HG02798 (cell line): Measurements from ENCODE around the gene CLEC10A.

ENCODE experiments used
- ATAC-seq: cut with Tn5 transposase; IDR thresholded peaks from one replicate; pipeline ENCODE4 v1.9.1; 2021; ENCODE audit warnings: mild to moderate bottlenecking; ENCODE audit not compliant: unreplicated experiment, poor library complexity

CLEC10A gene

DNA sequence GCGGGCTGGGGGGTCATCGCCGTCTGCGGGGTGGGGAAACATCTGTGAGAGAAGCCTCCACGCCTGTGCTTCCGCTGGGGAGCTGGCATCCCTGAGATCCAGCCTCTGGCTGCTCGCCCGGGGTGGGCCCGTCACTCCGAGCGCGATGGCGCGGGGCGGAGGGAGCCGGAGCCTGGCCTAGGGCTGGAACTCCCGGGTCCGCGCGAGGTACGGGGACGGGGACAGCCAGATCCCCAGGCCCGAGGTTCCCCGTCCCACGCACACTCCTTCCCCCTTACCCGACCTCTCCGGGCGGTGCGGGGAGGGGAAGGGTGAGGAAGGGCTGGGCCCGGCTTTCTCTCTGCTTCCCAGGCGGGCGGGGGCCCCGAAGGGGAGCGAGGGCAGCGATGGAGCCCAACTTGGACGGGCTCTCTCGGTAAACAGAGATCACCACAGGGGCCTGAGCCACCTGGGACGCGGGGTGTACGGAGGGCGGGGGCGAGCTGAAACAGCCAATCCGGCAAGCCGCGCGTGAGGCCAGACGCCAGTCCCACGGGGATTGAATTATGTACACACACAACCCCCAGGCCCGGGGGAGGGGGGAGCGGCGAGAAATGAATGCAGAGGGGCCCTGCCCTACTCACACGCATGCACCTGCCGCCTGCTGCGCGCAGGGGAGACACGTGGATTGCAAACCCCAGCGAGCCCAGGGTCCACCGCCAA is 36.4 kb downstream of the CLEC10A start, which contains the start of gene SLC16A11:
SLC16A11 (minus strand) TSS at position 596 of the 702 bp plus-strand sequence; CDS start at position 17, 579 bp downstream.
- no peak for ATAC-seq

DNA sequence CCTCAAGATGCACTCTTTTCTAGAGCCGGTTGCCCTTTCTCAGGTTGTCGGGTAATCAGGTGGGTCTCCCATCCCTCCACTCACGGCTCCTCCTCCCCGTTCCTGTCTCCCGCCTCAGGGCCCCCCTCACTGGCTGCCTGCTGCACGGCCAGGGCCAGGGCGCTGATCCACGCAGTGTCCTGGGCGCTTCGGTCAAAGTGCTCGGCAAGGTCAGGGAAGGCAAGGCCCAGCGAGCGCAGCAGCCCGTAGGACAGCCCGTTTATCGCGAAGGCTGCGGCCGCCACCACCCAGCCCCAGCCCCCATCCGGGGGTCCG is 36.9 kb downstream of the CLEC10A start:
- ATAC-seq: no peak

DNA sequence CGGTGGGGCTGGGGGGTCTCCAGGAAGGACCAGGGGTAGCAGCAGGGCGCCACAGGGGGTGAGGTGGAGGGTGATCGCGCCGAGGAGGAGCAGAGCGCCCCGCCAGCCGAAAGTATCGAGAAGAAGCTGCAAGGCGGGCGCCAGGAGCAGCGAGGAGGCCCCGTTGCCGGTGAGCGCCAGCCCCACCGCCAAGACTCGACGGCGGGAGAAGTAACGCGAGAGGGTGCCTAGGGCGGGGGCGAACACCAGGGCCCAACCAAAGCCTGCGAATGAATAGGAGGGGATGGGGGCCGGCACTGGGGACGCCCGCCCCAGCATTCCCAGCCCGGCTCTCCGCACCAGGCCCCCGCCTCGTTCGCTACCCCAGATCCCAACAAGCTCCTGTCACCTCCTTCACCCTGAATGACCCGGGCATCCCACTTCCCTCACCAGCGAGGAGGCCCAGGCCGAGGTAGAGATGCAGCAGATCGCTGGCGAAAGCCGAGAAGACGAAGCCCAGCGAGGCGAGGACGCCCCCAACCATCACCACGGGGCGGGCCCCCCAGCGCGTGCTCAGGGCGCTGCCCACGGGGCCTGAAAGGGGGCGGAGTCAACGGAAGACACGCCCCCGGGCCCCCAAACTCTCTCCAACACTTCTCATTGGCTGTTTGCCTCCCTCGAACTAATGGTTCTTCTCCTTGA is 37.4 kb downstream of the CLEC10A start:
- no peak for ATAC-seq

DNA sequence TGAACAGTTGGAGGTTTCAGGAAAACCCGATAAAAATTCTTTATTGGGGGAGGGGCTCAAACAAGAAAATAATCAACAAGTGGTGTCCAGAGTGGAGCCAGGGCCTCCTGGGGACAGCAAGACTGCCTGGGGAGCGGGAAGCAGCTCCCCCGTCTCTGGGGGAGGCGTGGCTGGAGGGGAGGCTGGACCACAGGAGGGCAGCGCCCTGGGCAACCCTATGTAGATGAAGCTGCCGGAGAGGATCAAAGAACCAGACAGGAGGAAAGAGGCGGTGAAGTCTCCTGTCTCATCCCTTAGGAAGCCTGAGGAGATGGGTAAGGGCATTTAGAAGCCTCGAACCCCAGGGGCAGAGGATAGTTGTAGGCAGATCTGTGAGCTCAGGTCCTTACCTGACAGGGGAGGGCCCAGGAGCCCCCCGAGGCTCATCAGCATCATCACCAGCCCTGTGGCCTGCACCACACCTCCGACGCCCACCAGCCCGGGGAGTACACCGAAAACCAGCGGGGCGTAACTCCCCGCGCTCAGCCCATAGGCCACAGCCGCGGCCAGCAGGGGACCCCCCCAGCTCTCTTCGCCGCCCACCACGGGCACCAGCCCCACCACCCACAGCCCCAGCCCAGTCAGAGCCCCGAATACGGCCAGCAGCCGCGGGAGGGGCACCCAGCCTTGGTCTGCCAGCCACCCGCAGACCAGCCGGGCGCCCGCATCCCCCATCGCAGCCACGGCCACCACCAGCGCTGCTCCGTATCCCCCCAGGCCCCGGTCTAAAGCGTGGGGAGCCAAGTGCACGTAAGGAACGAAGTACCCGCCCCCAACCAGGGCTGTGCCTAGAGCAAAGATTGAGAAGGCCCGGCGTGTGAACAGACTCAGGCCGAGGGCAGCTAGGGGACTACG is 38.2 kb downstream of the CLEC10A start:
- ATAC-seq: no peak

DNA sequence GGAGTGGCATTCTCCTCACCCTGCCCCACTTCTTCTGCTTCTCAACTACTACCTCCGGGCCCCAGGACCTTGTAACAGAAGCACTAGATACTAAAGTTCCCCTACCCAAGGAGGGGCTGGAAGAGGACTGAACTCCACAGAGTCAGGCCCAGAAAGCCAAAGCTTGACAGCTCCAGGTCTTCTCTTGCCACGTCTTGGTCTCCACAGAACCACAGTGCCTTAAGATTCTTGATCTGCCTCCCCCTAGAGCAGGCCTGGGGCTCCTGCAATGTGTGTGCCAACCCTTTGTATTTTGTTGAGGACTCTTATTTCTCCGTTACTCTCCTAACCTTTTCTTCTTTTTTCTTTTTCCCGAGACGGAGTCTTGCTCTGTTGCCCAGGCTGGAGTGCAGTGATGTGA is 40.2 kb downstream of the CLEC10A start:
- no peak for ATAC-seq

DNA sequence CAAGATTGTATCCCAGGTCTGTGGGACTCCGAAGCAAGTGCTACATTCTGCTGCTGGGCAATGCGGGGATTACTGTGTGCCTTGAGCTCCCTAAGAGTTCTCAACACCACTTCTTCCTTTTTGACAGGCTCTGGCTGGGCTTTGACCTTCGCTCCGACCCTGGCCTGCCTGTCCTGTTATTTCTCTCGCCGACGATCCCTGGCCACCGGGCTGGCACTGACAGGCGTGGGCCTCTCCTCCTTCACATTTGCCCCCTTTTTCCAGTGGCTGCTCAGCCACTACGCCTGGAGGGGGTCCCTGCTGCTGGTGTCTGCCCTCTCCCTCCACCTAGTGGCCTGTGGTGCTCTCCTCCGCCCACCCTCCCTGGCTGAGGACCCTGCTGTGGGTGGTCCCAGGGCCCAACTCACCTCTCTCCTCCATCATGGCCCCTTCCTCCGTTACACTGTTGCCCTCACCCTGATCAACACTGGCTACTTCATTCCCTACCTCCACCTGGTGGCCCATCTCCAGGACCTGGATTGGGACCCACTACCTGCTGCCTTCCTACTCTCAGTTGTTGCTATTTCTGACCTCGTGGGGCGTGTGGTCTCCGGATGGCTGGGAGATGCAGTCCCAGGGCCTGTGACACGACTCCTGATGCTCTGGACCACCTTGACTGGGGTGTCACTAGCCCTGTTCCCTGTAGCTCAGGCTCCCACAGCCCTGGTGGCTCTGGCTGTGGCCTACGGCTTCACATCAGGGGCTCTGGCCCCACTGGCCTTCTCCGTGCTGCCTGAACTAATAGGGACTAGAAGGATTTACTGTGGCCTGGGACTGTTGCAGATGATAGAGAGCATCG is 41.8 kb downstream of the CLEC10A start:
- ATAC-seq: no peak

DNA sequence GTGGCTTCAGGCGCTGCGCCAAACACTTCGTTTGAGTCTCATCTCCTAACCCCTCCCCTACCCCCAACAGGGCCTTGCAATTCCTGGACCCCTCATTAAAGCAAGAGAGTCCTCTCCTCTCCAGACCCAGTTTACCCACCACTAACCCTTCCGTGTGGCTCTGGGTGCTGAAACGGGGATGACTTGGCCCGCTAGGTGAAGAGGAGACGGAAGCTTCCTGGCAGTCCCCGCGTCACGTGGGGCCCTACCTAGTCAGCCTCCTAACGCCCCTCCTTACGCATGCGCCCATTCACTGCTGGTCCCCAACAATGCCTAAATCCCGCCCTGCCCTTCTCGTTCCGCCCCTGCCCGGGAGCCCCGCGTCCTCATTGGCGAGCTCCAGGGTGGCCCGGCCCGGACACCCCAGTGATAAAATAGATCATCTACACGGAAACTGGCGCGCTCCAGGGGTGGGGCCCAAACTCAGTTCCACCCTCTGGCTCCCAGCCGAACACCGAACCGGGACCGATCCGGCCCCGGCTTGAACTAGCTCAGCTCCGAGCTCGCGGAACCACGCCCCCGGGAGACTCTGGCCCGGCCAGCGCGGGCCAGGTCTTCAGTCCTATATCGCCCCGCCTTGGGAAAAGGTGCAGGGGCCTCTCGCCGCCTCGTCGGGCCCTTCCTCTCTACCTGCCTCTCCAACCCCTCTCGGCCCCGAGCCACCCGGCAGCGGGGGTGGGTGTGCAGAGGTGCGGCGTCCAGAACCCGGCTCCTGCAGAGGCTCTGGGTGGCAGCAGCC is 44.3 kb downstream of the CLEC10A start, which contains the start of gene SLC16A13:
SLC16A13 (plus strand) TSS at position 425 of the 778 bp plus-strand sequence. CDS start 368 bp downstream, outside the sequence.
- peak; percentile 96 for ATAC-seq

DNA sequence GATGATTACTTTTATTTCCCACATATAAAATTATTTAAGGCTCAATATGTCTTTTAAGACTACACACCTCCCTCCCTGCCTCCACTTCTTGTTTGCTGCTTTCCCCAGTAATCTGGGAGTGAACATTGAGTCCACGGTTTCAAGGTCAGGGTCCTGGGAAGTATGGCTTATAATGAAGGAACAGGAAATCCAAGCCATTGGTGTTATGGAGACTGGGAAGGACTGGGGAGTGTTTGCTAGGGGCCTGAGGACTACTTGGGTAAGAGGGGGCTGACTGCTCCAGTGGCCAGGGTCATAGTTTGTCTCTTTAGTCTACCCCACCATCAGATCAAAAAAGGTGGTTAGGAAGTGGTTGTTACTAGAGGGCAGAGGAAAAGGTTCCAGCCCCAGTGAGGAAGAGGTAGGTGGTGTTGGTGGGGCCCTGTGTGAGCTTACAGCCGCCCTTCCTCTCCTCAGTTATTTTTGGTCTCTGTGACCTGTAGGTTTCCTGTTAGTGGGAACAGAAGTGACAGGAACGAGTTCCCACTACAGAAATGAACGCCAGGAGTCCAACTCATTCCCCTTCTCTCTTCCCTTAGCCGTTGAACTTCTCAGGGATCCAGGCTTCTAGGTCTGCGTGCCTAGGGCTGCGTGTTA is 45.0 kb downstream of the CLEC10A start:
- ATAC-seq: no peak

DNA sequence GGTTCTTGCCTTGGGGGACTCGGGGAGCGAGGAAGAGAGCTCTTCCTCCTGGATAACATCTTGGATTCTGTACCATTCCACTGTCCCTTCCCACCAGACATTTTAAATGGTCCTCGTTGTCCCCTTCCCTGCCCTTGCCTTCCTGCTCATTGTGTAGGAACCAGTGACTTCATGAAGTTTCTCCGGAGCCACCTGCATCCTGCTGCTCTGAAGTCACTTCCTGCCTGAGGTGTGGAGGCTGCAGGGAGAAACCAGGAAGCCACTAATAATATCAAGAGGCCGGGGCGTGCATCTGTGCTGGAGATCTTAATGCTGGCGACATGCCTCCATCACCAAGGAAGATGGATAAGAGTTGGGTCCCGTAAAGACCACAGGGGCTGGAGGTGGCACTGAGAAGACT is 50.4 kb downstream of the CLEC10A start:
- no peak for ATAC-seq

DNA sequence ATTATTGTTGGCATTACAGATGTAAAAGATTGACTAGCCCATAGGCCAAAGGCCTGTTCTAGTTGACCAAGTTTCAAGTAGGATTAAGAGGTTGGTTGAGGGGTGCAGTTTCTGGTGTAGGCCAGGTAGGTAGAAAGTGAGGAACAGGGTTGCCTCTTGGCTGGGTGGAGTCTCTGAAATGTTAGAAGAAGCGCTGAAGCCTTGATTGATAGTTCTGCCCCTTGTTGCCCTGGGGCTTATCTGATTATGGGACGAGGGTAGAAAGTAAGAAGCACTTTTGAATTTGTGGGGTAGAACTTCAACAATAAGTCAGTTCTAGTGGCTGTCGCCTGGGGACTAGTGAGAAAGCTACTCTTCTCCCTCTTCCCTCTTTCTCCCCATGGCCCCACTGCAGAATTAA is 51.0 kb downstream of the CLEC10A start:
- ATAC-seq: no peak

DNA sequence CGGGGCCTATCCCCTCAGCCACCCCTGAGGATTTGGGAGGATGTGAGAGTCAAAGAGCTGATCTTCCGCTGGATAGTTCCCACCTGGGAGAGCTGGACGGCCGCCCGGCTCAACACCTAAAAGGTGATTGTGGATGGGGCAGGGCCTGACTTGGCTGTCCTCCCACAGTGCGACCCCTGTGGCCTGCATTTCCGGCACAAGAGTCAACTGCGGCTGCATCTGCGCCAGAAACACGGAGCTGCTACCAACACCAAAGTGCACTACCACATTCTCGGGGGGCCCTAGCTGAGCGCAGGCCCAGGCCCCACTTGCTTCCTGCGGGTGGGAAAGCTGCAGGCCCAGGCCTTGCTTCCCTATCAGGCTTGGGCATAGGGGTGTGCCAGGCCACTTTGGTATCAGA is 52.7 kb downstream of the CLEC10A start:
- no peak for ATAC-seq

DNA sequence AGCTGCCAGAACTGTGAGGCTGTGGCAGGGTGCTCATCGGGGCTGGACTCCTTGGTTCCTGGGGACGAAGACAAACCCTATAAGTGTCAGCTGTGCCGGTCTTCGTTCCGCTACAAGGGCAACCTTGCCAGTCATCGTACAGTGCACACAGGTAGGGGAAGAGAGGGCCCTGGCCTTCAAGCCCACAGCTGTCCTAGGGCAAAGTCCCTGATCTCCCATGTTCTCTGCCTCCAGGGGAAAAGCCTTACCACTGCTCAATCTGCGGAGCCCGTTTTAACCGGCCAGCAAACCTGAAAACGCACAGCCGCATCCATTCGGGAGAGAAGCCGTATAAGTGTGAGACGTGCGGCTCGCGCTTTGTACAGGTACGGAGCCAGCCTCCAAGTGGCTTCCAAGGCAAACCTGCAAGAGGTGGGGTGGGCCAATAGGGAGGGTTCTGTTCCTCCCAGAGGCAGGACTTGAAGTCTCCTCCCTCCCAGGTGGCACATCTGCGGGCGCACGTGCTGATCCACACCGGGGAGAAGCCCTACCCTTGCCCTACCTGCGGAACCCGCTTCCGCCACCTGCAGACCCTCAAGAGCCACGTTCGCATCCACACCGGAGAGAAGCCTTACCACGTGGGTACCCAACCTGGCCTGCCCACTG is 53.5 kb downstream of the CLEC10A start:
- ATAC-seq: no peak

DNA sequence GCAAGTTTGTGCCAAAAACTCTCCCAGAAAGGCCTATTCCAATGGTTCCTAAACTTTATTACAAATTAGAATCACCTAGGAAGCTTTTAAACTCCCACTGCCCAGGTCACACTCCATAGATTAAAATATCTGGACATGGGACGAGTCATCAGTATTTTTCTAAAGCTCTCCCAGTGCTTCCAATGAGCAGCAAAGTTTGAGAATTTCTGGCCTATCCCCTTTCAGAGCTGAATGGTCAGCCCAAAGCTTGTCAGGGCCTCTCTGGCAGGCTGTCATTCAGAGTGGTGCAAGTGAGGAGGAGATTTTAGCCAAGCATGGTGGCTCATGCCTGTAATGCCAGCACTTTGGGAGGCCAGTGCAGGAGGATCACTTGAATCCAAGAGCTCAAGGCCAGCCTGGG is 54.8 kb downstream of the CLEC10A start:
- ATAC-seq: no peak
